ENCODE data around the gene LRRC47.
A peak's percentile ranks its signal among the peaks of the same experiment; 100 is the strongest.

LRRC47 gene

GRCh38 chr1:3785456-3786157 is 10.7 kb downstream of the LRRC47 start:
- DNase-seq = no peak

GRCh38 chr1:3785045-3785444 is 11.3 kb downstream of the LRRC47 start:
- DNase-seq = no peak

GRCh38 chr1:3783651-3784474 is 12.4 kb downstream of the LRRC47 start:
- DNase-seq = no peak

- no peak for DNase-seq
These were observed 15.4 kb downstream of the LRRC47 start for GRCh38 chr1:3780901-3781300.

- no peak for DNase-seq
These were observed 16.3 kb downstream of the LRRC47 start for GRCh38 chr1:3779912-3780416.

- no peak for DNase-seq
These were observed 16.9 kb downstream of the LRRC47 start for GRCh38 chr1:3779265-3779911.

GRCh38 chr1:3778590-3779264 is 17.6 kb downstream of the LRRC47 start:
- DNase-seq = no peak

GRCh38 chr1:3777647-3778589 is 18.4 kb downstream of the LRRC47 start:
- no peak for DNase-seq

GRCh38 chr1:3777078-3777547 is 19.2 kb downstream of the LRRC47 start:
- DNase-seq = no peak

- DNase-seq = no peak
These were observed 19.9 kb downstream of the LRRC47 start for GRCh38 chr1:3776231-3776961.

GRCh38 chr1:3775490-3776230 is 20.6 kb downstream of the LRRC47 start:
- peak; percentile 14 for DNase-seq

- no peak for DNase-seq
These were observed 21.3 kb downstream of the LRRC47 start for GRCh38 chr1:3774946-3775489.

- DNase-seq = no peak
These were observed 21.9 kb downstream of the LRRC47 start for GRCh38 chr1:3774276-3774945.

GRCh38 chr1:3773572-3774275 is 22.6 kb downstream of the LRRC47 start:
- no peak for DNase-seq

- no peak for DNase-seq
These were observed 23.4 kb downstream of the LRRC47 start, which contains the start of gene SMIM1 for GRCh38 chr1:3772715-3773571. TSS of gene SMIM1 (plus strand) at chr1:3772749. CDS start at chr1:3775374, 2,625 bp downstream.

GRCh38 chr1:3772027-3772714 is 24.1 kb downstream of the LRRC47 start:
- DNase-seq = peak; percentile 42
